ENCODE results near the gene LANCL1.
"Not testable (repeated sequence)": the region's sequence is repeated elsewhere in the genome, so short reads cannot be mapped to it uniquely, and the experiment has no call there.

The LANCL1 gene

DNA sequence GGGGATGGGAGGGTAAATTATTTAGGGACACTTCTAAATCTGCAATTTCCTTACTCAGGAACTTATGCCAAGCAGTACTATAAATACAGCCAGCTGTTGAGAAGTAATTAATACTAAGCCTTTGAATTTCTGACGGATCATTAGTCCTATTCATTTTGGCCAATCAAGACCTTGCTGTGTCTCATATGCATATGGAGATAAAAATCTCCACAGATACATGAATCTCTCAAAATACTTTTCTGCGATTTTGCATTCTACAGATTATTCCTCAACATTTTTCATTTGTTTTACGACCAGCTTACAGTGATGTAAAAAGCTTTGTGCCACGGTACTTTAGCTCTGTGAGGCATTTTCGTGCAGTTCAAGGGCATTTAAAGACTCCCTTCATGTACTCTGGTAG is 16.7 kb downstream of the LANCL1 start:
- DNase-seq (ENCODE audit: low read depth in 2 of 2) = no peak

DNA sequence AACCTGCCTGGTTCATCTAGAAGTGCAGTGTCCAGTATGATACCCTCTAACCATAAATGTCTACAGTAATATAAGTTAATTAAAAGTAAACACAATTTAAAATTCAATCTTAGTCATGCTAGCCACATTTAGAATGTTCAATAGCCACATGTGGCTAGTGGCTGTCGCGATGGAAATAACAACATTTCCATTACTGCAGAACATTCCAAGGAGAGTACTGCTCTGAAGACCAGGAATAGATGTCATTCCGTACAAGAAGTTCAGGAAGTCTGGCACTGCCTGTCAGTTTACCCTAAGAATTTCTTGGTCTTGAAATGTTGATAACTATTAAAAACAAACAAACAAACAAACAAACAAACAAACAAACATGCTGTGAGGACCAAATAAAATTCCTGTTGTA is 17.2 kb downstream of the LANCL1 start:
- no peak for DNase-seq (ENCODE audit: low read depth in 2 of 2)

DNA sequence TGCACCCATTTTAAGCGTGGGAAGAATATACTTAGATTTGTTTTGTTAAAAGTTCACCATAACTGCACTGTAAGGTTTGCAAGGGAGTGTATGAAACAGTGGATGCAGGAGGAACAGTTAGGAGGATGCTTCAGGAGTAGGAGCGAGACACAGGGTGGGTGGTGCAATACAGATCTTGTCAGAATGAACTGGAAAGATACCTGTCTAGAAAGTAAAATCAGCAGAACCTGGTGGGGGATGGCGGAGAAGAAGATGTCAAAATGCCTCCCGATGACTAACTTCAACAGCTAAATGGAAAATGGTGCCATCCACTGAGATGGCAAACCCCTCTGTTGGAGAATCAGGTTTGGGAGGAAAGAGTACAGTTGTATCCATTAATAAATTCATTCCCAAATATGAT is 18.2 kb downstream of the LANCL1 start:
- no peak for DNase-seq (ENCODE audit: low read depth in 2 of 2)

DNA sequence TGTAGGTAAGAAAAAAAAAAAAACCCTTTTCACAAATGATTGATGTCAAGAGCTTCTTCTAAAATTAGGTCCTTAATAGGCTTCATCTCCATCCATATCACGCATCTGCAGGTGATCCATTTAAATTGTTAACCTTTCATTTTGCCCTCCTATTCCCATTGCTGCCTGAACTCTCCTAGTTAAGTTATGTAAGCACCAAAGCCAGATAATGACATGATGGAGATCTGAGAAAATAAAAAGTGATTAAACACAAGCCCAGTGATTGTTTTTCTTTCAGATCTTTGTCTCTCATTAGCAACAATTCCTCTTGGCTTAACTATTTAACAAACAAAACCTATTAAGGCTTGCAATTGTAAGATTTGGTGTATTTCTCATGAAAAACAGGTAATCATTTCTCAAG is 20.0 kb downstream of the LANCL1 start:
- DNase-seq (ENCODE audit: low read depth in 2 of 2) = no peak

DNA sequence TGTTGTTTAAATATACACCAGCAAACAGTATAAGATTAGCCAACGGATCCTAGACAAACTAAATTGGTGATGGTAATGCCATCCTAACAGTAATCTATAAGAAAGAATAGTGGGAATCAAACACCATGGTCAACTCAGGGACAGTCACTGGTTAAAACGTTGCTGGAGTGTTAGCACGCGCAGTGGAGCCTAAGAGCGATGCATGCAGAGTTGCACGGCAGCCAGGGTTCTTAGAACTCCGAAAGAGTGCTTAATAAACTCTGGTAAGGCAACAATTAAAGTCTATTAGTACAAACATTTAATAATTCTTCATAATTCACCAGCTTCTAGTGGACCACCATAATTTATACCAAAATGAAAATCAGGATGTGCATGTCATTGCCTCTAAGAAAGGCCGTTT is 22.2 kb downstream of the LANCL1 start:
- no peak for DNase-seq (ENCODE audit: low read depth in 2 of 2)

DNA sequence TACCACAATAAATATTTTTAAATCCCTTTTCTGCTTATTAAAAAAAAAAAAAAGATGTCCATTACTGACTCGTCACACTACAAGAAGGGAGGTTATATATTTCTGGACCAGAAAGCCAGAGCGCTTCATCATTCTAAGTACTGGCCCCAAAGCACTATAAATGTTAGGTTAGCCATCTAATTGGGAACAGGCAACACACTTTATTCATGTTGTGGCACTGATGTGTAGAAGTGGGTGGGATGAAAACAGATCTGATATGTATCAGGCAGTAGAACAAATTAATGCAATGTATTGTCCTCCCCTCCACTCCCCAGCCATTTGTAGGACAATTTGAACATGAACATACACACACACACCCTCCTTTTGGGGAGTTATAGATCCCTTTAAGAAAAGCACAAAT is 24.4 kb downstream of the LANCL1 start:
- DNase-seq (ENCODE audit: low read depth in 2 of 2) = no peak

DNA sequence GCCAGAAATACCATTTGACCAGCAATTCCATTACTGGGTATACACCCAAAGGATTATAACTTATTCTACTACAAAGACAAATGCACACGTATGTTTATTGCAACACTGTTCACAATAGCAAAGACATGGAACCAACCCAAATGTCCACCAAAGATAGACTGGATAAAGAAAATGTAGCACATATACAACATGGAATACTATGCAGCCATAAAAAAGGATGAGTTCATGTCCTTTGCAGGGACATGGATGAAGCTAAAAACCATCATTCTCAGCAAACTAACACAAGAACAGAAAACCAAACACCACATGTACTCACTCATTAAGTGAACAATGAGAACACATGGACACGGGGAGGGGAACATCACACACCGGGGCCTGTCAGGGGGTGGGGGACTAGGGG is 25.6 kb downstream of the LANCL1 start:
- DNase-seq (ENCODE audit: low read depth in 2 of 2) = not testable (repeated sequence)

DNA sequence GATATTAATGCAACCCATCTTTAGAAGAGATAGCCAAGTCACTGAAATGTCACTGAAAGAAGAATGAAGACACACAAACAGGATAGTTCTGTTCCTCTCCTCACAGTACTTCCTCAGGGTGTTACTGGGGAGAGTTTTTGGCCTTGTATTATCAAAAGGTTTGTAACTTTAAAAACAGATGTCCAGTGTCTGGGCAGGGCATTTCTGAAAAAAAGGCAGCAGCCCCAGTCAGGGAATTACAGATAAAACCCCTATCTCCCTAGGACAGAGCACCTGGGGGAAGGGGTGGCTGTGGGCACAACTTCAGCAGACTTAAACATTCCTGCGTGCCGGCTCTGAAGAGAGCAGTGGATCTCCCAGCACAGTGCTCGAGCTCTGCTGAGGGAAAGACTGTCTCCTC is 30.8 kb downstream of the LANCL1 start:
- DNase-seq (ENCODE audit: low read depth in 2 of 2) = no peak

DNA sequence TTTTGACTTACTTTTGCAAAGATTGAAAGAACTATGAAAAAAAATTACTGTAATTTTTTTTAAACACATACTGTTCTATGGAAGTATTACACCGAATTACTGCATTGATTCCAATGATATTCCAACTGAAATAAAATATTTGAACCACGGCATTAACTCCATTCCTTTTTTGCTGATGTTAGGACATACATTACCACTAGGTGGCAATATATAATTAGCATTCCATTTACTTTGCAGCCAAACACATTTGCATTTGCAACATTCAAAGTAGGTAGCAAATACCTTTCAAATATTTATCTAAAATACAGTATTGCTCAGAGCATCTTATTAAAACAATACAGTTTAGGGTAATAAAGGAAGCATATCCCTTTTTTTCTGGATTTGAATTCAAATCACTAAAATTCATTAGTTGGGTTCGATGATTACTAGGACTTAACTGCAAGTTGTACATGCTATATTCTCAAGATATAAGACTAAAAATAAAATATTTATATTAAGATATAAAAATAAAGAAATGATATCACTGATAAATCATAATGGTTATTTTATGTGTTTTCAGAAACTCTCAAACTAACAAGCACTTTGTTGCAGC is 31.3 kb downstream of the LANCL1 start:
- no peak for DNase-seq (ENCODE audit: low read depth in 2 of 2)

DNA sequence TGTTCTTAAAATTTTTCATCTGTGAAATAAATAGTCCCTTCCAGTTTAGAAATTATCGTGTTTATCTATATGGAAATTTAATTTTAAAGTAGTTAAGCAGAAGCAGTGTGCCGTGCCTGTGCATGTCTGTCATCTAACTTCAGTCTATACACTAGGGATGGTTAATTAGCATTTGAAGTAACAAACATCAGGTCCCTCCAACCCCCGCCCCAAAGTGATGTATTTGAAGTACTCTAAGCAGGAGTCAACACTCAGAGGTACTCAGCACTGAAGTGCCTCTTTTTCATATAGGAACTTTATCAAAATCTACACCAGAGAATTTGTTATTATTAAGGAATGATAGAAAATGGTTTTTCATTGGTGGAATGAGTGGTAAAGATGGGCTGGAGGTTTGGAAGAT is 33.0 kb downstream of the LANCL1 start:
- no peak for DNase-seq (ENCODE audit: low read depth in 2 of 2)

DNA sequence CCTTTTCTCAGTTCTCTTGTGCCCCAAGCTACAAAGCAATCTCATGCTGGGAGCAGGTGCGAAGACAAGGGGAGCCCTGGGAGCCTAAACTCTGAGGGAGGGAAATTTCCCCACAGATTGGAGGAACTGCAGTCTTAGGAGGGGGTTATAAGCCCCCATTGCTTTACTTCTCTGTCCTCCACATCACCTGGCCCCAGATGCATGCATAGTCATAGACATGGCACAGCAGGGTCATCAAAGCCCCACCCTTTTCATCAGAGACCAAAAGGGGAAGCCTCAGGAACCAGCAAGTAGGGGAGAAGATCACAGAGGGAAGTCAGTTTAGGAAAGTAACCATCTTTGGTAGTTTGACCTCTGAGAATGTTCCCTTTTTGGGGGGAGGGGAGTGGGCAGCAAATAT is 33.7 kb downstream of the LANCL1 start:
- DNase-seq (ENCODE audit: low read depth in 2 of 2) = no peak

DNA sequence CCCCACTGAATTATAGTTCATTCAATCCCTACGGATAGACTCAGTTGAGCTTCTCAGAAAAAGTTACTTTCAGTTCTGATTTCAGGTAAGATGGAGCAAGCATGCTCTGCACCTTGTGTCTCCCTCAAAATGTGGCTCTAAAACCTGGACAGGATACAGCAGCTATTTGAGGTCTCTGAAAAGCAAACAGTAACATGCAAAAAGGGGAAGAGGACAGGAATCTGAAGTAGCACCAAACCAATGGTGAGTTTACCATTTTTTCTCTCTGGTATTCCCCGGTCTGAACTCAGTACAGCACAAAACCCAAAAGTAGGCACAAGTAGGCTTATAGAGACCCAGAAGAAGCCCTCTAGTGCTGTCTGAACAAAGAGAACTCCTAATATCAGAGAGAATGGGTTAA is 34.1 kb downstream of the LANCL1 start:
- no peak for DNase-seq (ENCODE audit: low read depth in 2 of 2)

DNA sequence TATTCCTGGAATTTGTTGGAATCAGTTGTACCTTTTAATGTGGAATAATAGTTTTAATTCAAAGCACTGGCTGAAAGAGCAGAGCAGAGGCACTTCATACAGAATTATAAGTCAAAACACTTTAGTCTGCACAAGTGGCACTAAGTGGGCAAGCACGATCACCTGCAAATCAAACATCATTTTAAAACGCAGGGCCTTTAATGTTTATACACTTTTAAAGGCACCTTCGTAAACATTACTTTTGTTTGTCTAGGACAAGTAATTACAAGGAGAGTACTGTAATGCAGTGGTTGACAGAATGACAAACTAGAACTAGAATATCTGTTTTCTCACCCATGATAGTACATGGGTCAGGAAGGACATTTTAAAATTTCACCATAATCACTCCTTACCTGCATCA is 36.4 kb downstream of the LANCL1 start:
- no peak for DNase-seq (ENCODE audit: low read depth in 2 of 2)

DNA sequence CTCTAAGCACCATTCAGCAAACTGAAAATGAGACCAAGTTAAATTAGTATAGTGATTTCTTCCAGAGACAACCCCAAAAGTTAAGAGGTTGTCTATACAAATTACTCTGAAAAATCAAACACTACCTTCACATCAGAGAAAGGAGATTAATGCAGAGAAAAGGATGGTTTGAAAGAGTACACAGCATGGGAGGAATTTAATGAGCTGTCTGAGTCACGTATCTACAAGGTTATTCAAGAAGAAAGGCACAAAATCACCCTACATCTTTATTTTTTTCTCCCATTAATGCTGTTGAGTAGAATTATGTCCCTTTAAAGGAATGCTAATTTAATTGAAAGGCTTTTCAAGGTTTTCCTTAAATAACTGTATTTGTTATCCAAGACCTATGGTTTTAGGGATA is 41.1 kb downstream of the LANCL1 start:
- no peak for DNase-seq (ENCODE audit: low read depth in 2 of 2)

DNA sequence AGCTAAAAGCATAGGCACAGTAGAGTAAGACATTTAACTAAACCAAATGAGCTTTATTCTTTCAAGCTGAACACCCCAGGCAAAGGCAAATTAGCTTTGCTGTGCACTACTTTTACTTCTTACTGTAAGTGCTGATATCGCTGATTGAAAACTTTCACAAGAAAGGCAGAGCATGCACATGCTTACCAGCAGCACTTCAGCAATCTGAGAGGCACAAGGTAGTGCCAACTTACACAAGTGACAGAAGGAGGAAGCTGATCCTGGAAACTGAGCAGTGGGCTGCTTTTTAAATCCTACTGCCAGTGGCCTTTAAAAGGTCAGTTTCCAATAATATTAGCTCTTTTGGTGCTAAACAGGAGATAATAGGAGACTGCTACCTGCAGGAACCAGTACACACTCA is 43.9 kb downstream of the LANCL1 start:
- no peak for DNase-seq (ENCODE audit: low read depth in 2 of 2)

DNA sequence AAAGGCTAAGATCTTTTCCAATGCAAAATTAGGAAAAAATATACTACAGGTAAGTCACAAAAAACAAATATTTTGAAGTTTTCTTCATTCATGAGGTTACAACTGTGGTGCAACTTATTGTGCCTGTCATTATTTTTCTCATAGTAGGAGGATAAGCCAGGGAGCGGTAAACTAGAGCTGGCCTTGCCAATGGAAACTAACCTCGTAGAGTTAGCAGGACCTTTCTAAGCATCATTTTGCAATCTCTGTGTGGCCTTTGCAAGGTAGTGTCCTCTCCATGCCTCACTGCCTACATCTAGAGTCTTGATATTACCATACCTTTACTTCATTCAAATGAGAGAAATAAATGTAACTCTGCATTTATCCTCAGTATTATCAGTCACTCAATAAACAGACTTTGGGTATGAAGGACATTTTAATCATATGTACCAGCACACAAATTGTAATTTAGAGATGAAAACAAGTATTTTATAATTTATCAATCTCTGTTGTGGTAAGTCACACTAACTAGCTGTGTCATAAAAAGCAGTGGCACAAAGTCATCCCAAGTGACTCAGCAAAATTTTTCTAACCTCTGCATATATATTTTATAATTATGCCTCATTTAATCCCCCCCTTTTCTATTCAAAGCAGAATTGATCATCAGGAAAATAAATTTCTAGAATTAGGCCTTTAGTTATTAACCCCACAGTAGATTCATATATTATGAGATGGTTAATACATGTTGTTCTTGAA is 47.0 kb downstream of the LANCL1 start:
- no peak for DNase-seq (ENCODE audit: low read depth in 2 of 2)

DNA sequence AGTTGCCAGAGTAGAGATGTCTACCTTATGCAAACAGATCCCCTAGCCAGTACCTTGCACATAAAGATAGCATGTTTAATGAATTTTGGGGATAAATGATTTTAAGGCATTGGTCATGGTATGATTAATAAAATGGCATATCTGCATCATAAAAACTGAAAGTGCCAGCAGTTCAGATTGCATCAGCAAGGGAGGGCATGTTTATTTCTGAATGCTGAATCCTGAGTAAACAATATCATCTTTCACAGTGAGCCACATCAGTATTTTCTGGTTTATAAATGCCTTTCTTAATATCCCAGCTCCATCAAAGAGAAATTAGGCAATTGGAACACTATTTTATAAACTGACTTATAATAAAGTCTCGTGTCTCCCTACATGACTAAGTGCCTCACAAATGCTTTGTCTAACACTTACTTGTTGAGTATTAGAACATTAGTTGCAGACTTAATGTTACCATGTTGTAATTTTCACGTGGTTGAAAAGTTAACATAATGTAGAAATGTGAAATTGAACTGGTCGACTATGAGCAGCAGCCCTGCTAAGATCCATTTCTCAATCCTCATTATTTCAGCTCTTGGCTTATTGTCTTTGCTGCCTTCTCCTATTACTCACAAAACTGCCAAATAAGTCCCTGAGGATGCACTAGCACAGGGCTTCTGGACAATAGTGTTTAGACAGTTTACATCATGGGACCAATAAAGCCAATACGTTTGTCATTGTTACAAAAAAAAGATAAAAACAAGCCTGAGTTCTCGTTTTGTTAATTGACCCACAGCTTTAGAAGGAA is 48.0 kb downstream of the LANCL1 start:
- DNase-seq (ENCODE audit: low read depth in 2 of 2) = no peak

DNA sequence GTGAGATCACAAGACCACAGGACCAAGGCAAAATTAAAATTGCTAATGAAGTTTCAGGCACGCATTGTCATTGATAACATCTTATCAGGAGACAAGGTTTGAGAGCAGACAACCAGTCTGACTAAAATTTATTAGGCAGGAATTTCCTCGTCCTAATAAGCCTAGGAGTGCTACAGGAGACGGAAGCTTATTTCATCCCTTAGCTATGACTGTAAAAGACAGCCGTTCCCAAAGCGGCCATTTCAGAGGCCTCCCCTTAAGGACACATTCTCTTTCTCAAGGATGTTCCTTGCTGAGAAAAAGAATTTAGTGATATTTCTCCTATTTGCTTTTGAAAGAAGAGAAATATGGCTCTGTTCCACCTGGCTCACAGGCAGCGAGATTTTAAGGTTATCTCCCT is 49.2 kb downstream of the LANCL1 start:
- DNase-seq (ENCODE audit: low read depth in 2 of 2) = not testable (repeated sequence)

DNA sequence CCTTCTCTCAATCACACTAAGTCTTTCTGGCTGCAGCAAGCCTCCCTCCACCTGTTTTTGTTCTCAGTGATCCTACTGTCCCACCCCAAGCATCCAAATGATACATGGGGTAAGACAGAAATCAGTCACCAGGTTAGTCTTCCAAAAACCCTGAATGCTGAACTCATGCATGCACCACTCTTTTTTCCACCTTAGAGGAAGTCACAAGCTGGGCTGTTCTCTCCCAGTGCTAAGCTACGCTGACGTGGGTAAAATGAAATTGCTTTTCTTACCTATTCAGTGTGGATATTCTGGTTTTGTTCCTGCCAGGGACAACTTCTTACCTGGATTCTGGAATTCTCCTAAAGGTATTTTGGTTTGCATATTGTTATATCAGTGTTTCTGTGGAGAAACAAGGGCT is 54.2 kb downstream of the LANCL1 start:
- no peak for DNase-seq (ENCODE audit: low read depth in 2 of 2)

DNA sequence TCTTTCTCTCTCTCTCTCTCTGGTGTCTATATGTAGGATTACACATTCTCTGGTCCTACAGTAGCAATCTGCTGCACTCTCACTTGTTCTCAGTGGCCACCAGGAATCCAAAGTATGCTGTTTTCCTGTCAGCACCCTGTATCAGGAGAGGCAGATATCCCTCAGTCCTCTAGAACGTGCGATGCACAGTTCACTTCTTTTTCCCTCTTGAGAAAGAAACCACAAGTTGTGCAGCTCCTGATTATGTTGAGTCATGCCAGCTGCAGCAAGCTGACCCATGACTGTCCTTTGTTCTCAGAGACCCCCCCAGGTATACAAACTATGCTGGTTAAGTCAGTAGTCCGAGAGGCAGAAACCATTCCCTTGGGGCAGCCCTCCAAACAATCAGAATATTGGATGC is 54.6 kb downstream of the LANCL1 start:
- peak; percentile 80 to 81 for DNase-seq (ENCODE audit: low read depth in 2 of 2)

DNA sequence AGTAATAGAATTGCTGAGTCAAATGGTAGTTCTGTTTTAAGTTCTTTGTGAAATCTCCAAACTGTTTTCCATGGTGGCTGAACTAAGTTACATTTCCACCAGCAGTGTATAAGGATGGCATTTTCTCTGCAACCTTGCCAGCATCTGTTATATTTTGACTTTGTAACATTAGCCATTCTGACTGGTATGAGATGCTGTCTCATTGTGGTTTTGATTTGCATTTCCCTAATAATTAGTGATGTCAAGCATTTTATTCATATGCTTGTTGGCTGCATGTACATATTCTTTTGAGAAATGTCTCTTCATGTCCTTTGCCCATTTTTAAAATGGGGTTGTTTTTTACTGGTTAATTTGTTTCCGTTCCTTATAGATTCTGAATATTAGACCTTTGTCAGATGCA is 63.9 kb downstream of the LANCL1 start:
- no peak for DNase-seq (ENCODE audit: low read depth in 2 of 2)

DNA sequence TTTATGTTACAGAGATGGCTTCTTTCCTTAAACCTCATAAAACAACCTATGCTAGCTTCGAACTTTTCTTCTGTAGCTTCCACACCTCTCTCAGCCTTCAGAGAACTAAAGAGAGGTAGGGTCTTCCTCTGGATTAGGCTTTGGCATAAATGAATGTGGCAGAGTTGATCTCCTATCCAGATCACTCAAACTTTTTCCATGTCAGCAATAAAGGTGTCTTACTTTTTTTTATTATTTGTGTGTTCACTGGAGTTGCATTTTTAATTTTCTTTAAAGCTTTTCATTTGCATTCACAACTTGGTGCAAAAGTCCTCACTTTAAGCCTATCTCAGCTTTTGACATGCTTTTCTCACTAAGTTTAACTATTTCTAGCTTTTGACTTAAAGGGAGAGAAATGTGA is 66.0 kb downstream of the LANCL1 start:
- DNase-seq (ENCODE audit: low read depth in 2 of 2) = no peak

DNA sequence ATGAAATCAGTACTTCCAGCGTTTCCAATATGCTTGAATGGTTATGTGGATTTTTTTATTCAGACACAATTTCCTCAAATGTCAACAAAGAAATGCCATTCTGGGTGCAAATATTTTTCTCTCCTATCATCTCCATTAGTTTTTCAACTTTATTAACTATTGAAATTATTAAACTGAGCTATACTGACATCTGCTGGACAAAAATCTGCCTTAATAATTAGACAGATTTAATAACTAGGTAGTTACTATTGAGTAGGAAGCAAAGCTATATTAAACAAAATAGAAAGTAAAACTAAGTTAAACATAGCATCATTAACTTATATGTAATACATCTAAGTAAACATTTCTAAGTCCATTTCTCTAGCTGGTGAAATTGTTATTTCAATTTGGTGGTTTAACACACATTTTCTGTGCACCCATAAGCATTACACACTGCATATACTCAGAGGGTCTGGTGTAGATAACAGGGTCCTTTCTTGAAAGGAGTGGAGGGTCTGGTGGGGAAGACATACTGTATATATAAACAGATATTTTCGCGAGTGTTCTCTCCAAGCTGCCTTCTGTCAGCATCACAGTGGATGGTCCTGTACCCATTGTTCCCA is 77.0 kb downstream of the LANCL1 start:
- DNase-seq (ENCODE audit: low read depth in 2 of 2) = no peak

All from fibroblast of skin of left biceps (primary cell).